22Rv1 (cell line): Measurements from ENCODE around the gene SPTLC3.

Experiments
- H3K27ac ChIP-seq: fragments of 450-650 bp; 2 replicates; pipeline ENCODE4 v1.5.1; 2017
- CTCF ChIP-seq: fragments of 450-650 bp; IDR thresholded peaks from 2 replicates; pipeline ENCODE4 v1.5.1; 2017; ENCODE audit warnings: mild to moderate bottlenecking
- ZFX ChIP-seq: fragments of 450-650 bp; IDR thresholded peaks from 2 replicates; pipeline ENCODE4 v1.6.1; 2017; ENCODE audit warnings: antibody characterized with exemption, borderline replicate concordance

SPTLC3 gene

GRCh38 chr20:13131688-13132087, 122.9 kb downstream of the SPTLC3 start:
- no peak overlapping the region for H3K27ac ChIP-seq
- TF ChIP-seq ZFX, result no peak
- TF ChIP-seq CTCF, result no peak

GRCh38 chr20:13139459-13140150, 130.8 kb downstream of the SPTLC3 start:
- TF ChIP-seq ZFX, result no peak
- no peak for TF ChIP-seq CTCF
- no peak overlapping the region for H3K27ac ChIP-seq

GRCh38 chr20:13140201-13140600, 131.4 kb downstream of the SPTLC3 start:
- H3K27ac ChIP-seq, result no peak overlapping the region
- no peak for TF ChIP-seq CTCF
- TF ChIP-seq ZFX, result no peak

GRCh38 chr20:13140775-13141174, 132.0 kb downstream of the SPTLC3 start:
- no peak overlapping the region for H3K27ac ChIP-seq
- no peak for TF ChIP-seq ZFX
- no peak for TF ChIP-seq CTCF

GRCh38 chr20:13141546-13141945, 132.8 kb downstream of the SPTLC3 start:
- H3K27ac ChIP-seq, result no peak overlapping the region
- TF ChIP-seq ZFX (no peak), CTCF (no peak)

- no peak overlapping the region for H3K27ac ChIP-seq
- no peak for TF ChIP-seq ZFX
- TF ChIP-seq CTCF, result no peak
Measured at GRCh38 chr20:13142143-13142542, 133.4 kb downstream of the SPTLC3 start.

GRCh38 chr20:13147071-13147963, 138.5 kb downstream of the SPTLC3 start:
- H3K27ac ChIP-seq, result no peak overlapping the region
- TF ChIP-seq ZFX (no peak), CTCF (no peak)
